HFF-Myc (cell line): ENCODE measurements around the gene SLC25A45.

Source experiments
- DNase-seq: peaks from one replicate; pipeline ENCODE4 v3.0.0-alpha.2; 2011; ENCODE audit warnings: low read depth; ENCODE audit errors: extremely low read depth
- H3K4me3 ChIP-seq: replicated peaks from 2 replicates; pipeline ENCODE4 v1.5.1; 2011; ENCODE audit warnings: low read depth, mild to moderate bottlenecking, control low read depth, low read length
- TF ChIP-seq, protein P1 (sequence below): IDR thresholded peaks from 2 replicates; pipeline ENCODE4 v1.5.1; 2012; ENCODE audit warnings: mild to moderate bottlenecking, low read depth, low read length, control low read depth; ENCODE audit errors: missing control alignments

The SLC25A45 gene

DNA sequence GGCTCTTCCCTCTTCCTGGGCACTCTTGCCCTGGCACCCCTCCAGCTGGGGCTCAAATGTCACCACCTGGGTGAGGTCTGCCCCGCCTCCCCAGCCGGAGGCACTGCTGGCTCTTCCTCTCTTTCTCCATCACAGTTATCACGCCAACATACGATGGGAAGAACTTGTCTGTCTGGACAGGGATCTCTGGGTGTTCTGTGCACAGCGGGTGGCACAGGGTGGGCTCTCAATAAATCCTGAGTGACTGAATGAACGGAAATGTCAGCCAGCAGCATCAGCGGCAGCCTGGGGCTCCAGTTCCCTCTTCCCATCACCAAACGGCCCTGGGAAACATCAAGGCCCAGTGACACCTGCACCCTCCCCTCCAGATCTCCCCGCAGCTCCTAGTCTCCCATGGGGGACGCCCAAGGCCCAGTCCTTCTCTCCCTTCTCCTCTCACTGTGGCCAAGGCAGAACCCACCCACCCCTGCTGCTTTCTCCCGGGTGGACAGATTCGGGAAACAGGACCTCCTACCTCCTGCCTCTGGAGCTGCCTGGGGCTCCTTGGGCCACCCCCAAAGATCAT, 440 bp upstream of the SLC25A45 start:
- peak overlapping the region; percentile 36 for H3K4me3 ChIP-seq
- DNase-seq = no peak

DNA sequence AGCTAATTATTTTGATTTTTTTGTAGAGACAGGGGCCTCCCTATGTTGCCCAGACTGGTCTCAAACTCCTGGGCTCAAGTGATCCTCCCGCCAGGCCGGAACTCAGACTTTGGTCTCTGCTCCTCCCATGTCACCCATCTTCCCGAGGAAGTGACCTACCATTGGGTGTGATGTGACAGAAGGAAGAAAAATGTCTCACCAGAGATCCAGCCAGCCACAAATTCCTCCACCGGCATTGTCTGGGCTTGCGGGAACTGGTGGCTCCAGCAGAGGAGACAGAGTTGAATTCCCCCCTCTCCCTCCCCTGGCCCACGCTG, 772 bp downstream of the SLC25A45 start:
- DNase-seq = no peak
- TF ChIP-seq, protein P1, sequence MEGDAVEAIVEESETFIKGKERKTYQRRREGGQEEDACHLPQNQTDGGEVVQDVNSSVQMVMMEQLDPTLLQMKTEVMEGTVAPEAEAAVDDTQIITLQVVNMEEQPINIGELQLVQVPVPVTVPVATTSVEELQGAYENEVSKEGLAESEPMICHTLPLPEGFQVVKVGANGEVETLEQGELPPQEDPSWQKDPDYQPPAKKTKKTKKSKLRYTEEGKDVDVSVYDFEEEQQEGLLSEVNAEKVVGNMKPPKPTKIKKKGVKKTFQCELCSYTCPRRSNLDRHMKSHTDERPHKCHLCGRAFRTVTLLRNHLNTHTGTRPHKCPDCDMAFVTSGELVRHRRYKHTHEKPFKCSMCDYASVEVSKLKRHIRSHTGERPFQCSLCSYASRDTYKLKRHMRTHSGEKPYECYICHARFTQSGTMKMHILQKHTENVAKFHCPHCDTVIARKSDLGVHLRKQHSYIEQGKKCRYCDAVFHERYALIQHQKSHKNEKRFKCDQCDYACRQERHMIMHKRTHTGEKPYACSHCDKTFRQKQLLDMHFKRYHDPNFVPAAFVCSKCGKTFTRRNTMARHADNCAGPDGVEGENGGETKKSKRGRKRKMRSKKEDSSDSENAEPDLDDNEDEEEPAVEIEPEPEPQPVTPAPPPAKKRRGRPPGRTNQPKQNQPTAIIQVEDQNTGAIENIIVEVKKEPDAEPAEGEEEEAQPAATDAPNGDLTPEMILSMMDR = no peak

More for the DNA sequence above, 440 bp upstream of the SLC25A45 start:
- TF ChIP-seq, protein P1 = no peak

DNA sequence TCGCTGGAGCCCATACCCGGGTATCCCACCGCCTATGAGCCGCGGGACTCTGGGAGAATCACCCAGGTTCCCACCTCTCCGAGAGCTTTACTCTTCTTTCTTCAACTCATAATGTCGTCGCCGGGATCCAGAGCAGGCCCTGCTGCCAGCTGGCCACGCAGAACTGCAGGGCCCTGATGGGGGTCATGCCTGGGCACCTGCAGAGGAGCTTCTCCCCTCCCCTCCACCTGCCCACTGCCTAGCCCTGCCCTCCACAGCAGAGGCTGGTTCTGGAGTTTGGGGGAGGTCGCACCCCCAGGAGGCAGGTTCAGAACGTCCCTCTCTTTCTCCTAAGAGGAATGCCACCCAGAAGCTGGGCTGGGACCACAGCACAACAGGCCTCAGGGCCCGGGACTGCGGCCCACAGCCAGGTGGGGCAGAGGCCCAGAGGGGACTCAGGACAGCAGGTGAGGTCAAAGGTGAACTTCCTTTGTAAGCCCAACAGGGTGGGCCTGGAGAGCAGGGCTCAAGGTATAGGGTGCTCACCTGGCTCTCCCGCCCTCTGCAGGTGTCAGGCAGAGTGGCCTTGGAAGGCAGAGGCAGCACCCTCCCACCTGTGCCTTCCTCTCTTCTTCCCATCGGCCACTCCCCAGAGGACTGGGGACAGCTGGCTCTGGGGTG, 1.9 kb downstream of the SLC25A45 start:
- TF ChIP-seq, protein P1 = no peak
- no peak for DNase-seq
- no peak overlapping the region for H3K4me3 ChIP-seq

More for the DNA sequence above, 772 bp downstream of the SLC25A45 start:
- peak overlapping the region; percentile 32 for H3K4me3 ChIP-seq

DNA sequence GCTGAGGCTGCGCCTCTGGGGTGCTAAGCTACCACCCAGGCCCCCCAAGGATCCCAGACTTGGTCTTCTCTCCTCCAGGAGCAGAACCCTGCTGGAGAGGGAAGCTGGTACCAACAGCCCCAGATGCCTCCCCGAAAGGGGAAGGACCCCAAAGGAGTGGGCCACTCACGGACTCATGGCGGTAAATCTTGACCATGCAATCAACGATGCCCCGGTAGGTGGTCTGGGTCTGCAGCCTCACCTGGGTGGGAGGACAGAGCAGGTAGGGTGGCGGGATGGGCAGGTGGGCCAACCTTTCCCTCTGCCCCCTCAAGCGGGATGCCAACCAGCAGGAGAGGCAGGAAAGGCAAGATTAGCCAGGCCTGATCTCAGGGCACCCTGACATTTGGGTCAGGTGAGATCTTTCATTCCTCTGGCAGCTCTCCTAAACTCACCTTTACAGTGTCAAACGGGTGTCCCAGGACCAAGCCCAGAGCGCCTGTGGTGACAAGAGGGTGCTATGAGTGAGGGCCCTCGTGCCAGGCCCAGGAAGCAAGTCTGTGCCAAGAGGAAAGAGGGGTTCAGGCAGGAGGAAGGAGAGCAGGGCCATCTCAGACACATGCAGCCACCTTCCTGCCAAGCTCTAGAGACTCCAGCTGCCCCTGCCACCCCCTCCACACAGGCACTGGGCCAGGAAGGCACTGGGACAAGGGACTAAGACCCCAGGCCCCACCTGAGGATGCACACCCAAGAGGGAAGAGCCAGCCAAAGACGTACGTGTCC, 2.6 kb downstream of the SLC25A45 start:
- DNase-seq = no peak
- TF ChIP-seq, protein P1 = no peak
- H3K4me3 ChIP-seq = no peak overlapping the region

DNA sequence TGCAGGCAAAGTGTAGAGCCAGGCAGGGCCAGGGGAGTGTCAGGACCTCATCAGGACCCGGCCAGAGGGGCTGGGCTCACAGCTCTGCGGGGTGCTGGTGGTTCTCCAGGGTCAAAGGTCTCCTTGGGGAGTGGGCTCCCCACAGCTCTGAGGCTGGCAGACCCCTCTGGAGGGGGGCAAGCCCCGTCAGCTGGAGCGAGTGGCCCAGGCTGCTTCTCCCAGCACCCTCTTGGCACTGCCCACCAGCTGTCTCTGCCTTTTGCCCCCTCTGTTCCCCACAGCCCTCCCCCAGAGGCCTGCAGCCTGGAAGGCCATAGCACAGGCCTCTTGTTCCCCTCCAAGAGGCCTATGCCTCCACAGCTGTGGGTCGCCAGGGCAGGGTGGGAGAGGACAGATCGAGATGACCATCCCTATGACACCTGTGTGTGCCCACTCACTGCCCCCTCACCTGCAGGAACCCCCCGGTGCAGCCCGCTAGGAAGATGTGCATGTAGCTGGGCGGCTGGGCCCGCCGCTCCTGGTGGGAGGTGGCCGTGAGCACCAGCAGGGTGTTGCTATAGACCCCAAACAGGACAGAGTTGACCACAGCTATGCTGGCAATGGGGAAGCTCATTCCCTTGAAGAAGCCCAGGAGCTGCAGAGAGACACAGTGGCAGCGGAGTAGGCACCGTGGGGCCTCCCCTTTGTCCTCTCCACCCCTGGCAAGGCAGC, 3.4 kb downstream of the SLC25A45 start:
- no peak for DNase-seq
- TF ChIP-seq, protein P1 = no peak
- no peak overlapping the region for H3K4me3 ChIP-seq

DNA sequence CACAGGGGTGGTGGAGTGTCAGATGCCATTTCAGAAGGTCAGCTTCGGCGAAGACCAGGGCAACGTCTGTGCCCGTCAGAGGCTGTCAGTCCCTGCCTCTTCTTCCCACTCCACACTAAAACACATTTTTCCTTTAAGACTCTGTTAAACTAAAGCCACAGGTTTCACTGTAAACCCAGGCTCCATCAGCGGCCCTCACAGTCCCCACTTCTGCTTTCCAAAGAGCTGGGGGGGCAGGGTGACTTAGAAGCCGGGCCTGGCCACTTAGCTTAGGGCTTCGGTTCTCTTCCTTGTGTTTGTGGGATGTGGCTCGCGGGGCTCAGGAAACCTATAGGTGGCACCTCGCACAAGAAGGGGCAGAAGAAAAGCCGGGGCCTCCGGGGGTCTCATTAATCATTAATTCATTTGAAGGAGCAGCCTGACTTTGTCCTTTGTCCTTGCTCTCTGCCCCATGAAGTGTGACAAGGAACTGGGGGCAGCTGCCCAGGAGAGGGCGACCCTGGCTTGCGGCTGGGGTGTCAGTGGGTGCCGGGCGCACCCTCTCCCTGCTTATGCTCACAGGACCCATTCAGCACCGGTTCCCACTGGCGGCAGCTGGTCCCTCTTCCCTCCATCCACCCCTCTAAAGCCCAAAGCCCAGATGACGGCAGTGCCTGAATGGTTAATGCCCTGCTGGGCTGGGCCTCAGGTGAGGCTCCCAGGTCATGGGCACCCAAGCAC, 4.1 kb downstream of the SLC25A45 start:
- DNase-seq = no peak
- no peak overlapping the region for H3K4me3 ChIP-seq
- TF ChIP-seq, protein P1 = no peak
